Right cardiac atrium (tissue), 5 donors: ENCODE measurements around the gene ASXL2. TPM values are rescaled to one million over a fixed set of nuclear protein-coding genes. Genes with fewer than 3 reads are reported as not detected.
"Not testable (repeated sequence)": the region's sequence is repeated elsewhere in the genome, so short reads cannot be mapped to it uniquely, and the experiment has no call there.

Experiments
- ATAC-seq, 2 donors: fragments of 200-7000 bp; cut with Tn5 transposase; one replicate each; pipeline versions ENCODE4 v1.8.0 to v1.9.1; 2020; ENCODE audit warnings: moderate library complexity in 2 of 2, mild to moderate bottlenecking in 1 of 2
- DNase-seq, 3 donors: peaks; one replicate each; pipeline ENCODE4 v3.0.0-alpha.2; 2020
- H3K27ac ChIP-seq: one replicate; pipeline ENCODE4 v1.5.1; 2013; ENCODE audit warnings: mild to moderate bottlenecking, low read length, control low read depth, moderate library complexity
- H3K27me3 ChIP-seq: one replicate; pipeline ENCODE4 v1.6.1; 2013; ENCODE audit not compliant: control insufficient read depth, insufficient read depth
- H3K4me1 ChIP-seq: one replicate; pipeline ENCODE4 v1.6.1; 2013; ENCODE audit warnings: low read length; ENCODE audit not compliant: control insufficient read depth, insufficient read depth
- H3K4me3 ChIP-seq: one replicate; pipeline ENCODE4 v1.5.1; 2013; ENCODE audit warnings: low read length, control low read depth
- H3K9me3 ChIP-seq: one replicate; pipeline ENCODE4 v1.6.1; 2013; ENCODE audit warnings: low read length; ENCODE audit not compliant: control insufficient read depth
- WGBS: extraction: QIAGEN DNeasy Blood & Tissue Kit; methylation state at CpG from one replicate; pipeline ENCODE4 v1.1.7; 2013; 5-methylcytosine and 5-hydroxymethylcytosine counted together
- intact Hi-C, 4 donors: fragments of 100-400 bp; cut with DNase I; formaldehyde crosslinking; loops; one replicate each; pipeline versions ENCODE4 v1.11.0 to v1.14.0; 2022 to 2023
- polyA plus RNA-seq: library from polyadenylated mRNA; stranded (reverse); fragments of 200-250 nt; gene quantifications from one replicate; pipeline ENCODE4 v1.2.3, GENCODE V29; 2013
- total RNA-seq, 4 donors: library from RNA; stranded (reverse); fragmentation: NEBNext Ultra II Directional; extraction: Animal tissue kit (Norgen Biotek cat#: 25700); gene quantifications; one replicate each; pipeline ENCODE4 v1.2.1, GENCODE V29; 2021
- donor health status: healthy with polysubstance abuse.
- donor health status: DM: no; HTN: yes; CAD: no.
- donor health status: DM: no; HTN: no; CAD: no.
- donor health status: DM: no; HTN: yes; CAD: no; lungs with severe emphysema.
- donor health status: DM: yes; HTN: yes; CAD: no.

The ASXL2 gene
- total and polyA plus RNA-seq, 5 donors, result 3.0 to 27.2 (median 22.6) TPM

DNA sequence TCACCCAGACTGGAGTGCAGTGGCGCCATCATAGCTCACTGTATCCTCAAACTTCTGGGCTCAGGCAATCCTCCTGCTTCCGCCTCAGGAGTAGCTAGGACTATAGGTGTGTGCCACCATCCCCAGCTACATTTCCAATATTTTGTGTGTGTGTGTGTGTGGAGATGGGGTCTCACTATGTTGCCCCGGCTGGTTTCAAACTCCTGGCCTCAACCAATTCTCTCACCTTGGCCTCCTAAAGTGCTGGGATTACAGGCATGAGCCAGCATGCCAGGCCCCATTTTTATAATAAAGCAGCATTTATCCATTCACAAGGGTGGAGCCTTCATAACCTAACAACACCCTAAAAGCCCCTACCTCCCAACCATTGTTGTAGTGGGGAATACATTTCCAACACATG lies 152.4 kb downstream of the ASXL2 start:
- WGBS, result 95% methylated on average over 3 of the region's 3 CpGs
- intact Hi-C loops, result no loop called here
- no peaks in the 10 kb centered on the region for H3K4me1 ChIP-seq
- no peak overlapping the region for H3K27ac ChIP-seq
- no peaks in the 10 kb centered on the region for H3K9me3 ChIP-seq
- no peak for ATAC-seq
- H3K27me3 ChIP-seq, result no peaks in the 10 kb centered on the region
- H3K4me3 ChIP-seq, result no peak overlapping the region
- no peak for DNase-seq

DNA sequence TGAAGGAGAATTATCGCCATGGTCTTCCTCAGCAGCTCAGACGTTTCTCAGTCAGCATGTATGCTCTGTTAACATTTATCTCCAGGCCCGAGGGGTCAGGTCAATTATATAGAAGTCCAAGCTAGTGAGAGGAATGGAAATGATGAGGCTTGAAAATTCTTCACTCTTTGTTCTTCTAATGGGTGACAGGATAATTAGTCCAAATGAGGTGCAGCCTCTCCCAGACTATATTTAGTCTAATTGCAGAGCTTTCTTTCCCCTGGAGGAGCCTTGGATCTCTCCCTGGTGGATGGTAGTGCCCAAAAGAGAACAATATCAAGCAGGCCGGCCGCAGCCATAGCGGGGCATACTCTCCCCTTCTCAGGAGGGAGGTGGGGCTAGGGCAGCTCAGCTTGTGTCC lies 153.5 kb downstream of the ASXL2 start:
- H3K4me3 ChIP-seq, result no peak overlapping the region
- H3K4me1 ChIP-seq, result no peaks in the 10 kb centered on the region
- H3K9me3 ChIP-seq, result no peaks in the 10 kb centered on the region
- no peaks in the 10 kb centered on the region for H3K27me3 ChIP-seq
- WGBS, result 78% methylated on average over 6 of the region's 6 CpGs
- H3K27ac ChIP-seq, result no peak overlapping the region
- DNase-seq, result no peak
- intact Hi-C loops, result no loop called here
- no peak for ATAC-seq

DNA sequence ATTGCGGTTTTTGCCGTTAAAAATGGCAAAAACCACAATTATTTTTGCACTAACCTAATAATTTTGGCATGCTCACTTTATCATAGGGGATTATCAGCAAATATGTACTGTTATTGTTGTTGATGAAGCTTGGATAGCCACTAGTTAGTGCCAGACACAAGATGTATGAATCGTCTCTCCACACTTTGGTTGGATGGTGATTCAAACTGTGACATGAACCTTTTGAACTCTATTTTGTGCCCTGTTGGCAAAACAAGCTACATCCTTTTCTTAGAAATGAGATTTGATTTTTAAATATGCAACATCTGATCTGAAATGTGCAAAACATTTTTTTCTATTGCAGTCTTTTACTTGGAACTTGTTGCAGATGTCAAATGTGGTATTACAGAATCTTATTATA lies 156.1 kb downstream of the ASXL2 start:
- 75% methylated on average over 3 of the region's 3 CpGs for WGBS
- intact Hi-C loops, result no loop called here
- H3K27ac ChIP-seq, result no peak overlapping the region
- ATAC-seq, result no peak
- H3K9me3 ChIP-seq, result no peaks in the 10 kb centered on the region
- no peaks in the 10 kb centered on the region for H3K27me3 ChIP-seq
- no peak overlapping the region for H3K4me3 ChIP-seq
- no peaks in the 10 kb centered on the region for H3K4me1 ChIP-seq
- DNase-seq, result no peak

DNA sequence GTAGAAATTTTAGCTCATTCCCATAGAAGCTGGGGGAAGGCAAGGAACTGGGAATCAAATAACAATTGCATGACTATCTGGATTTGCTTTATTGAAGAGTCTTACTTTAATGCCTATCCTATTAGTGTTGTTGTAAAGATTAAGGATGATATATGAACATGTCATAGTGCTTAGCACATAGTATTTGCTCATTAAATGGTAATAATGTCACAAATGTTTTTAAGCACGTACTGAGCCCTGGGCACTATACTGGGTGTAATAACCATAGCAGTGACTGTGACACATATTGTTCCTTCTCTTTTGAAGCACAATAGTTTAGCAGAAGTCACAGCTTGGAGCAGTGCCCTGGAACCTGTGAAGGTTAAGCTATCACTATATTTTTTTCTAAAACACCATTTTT lies 157.7 kb downstream of the ASXL2 start:
- H3K4me1 ChIP-seq, result no peaks in the 10 kb centered on the region
- DNase-seq (no peak), ATAC-seq (no peak)
- no peaks in the 10 kb centered on the region for H3K9me3 ChIP-seq
- intact Hi-C loops, result no loop called here
- 92% methylated on average over 1 of the region's 1 CpG for WGBS
- H3K4me3 ChIP-seq, result no peak overlapping the region
- H3K27me3 ChIP-seq, result no peaks in the 10 kb centered on the region
- H3K27ac ChIP-seq, result no peak overlapping the region

DNA sequence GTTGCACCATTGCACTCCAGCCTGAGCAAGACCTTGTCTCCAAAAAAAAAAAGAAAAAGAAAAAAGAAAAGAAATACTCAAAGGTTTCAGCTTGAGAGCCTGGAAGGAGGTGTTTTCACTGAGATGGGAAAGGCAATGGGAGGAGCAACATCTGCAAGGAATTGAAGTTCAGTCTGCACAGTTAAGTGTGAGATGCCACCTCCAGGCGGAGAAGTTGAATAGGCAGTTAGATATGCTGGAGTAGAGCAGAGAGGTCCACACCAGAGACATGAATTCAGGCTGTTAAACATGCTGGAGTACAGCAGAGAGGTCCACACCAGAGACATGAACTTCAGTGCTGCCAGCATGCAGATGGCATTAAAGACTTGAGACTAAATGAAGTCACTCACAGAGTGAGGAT lies 163.5 kb downstream of the ASXL2 start:
- no peaks in the 10 kb centered on the region for H3K27me3 ChIP-seq
- no peak for ATAC-seq
- intact Hi-C loops, result no loop called here
- DNase-seq, result no peak
- H3K4me1 ChIP-seq, result no peaks in the 10 kb centered on the region
- H3K27ac ChIP-seq, result no peak overlapping the region
- 75% methylated on average over 1 of the region's 1 CpG for WGBS
- H3K9me3 ChIP-seq, result no peaks in the 10 kb centered on the region
- H3K4me3 ChIP-seq, result no peak overlapping the region

DNA sequence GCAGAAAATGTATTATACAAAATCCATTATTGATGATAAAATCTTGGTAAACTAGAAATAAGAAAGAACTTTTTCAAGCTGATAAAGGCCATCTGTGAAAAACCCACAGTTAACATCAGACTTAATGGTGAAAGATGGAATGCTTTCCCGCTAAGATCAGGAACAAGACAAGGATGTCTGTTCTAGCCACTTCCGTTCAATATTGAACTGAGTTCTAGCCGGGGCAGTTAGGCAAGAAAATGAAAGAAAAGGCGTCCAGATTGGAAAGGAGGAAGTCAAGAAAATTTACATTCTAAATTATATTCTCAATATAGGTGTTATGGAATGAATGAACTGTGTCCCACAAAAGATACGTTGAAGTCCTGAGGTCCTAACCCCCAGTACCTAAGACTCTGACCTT lies 165.8 kb downstream of the ASXL2 start:
- no peak overlapping the region for H3K4me3 ChIP-seq

DNA sequence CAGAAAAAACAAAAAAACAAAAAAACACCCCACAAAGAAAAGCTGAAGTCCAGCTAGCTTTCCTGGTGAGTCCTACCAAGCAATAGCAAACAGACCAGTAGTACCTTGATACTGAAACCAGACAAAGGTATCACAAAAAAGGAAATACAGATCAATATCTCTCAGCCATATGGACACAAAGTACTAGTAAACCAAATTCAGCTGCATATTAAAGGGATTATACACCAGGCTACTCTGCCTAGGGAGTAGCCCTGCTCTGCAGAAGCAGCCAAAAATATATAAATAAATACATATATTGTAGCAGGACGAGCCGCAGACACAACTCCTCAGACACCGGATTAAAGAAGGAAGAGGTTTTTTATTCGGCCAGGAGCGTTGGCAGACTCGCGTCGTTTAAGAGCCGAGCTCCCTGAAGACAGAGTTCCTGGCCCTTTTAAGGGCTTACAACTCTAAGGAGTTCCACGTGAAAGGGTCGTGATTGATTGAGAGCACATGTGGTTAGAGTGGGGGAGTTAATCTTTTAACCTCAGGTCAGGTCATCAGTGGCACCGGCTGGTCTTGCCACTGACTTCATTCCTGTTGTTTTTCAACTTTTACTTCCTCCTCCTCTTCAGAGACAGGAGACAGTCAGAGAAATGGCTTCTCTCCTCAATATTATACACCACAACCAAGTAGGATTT lies 166.5 kb downstream of the ASXL2 start:
- intact Hi-C loops, result no loop called here
- WGBS, result 7% methylated on average over 12 of the region's 12 CpGs
- Histone ChIP-seq H3K27me3 (no peaks in the 10 kb centered on the region), H3K4me1 (no peaks in the 10 kb centered on the region), H3K4me3 (peak overlapping the region; percentile 20), H3K9me3 (no peaks in the 10 kb centered on the region), H3K27ac (no peak overlapping the region)
- DNase-seq (no peak), ATAC-seq (no peak)

More for the DNA sequence above, 165.8 kb downstream of the ASXL2 start:
- intact Hi-C loops, result no loop called here
- Histone ChIP-seq H3K4me1 (no peaks in the 10 kb centered on the region), H3K27me3 (no peaks in the 10 kb centered on the region), H3K27ac (no peak overlapping the region), H3K9me3 (no peaks in the 10 kb centered on the region)
- 69% methylated on average over 5 of the region's 5 CpGs for WGBS
- no peak for ATAC-seq
- no peak for DNase-seq

DNA sequence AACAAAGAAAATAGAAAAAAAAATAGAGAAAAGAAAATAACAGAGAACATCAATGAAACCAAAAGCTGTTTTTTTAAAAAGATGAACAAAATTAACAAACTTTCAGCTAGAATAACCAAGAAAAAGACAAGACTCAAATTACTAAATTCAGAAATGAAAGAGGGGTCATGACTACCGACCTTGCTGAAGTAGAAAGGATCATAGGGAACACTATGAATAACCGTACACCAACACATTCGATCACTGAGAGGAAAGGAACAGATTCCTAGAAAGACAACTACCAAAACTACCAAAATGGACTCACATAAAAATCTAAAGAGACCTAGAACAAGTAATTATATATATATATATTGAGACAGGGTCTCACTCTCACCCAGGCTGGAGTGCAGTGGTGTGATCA lies 167.5 kb downstream of the ASXL2 start:
- 91% methylated on average over 3 of the region's 3 CpGs for WGBS
- intact Hi-C loops, result no loop called here

DNA sequence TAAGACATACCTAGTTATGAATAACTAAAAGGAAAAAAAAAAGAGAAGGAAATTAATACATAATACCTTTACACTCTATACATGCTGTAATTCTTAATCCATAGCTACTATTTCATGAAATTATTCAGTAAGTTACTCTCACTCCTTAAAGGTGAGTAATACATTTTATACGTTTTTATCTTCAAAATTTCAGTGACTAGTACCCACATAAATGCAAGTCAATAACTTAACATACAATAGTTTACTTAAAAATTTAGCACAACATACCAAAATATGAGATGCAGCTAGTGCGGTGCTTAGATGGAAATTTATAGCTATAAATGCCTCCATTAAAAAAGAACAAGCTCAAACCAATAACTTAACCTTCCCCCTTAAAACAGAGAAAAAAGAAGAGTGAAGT lies 168.9 kb downstream of the ASXL2 start:
- Histone ChIP-seq H3K9me3 (no peaks in the 10 kb centered on the region), H3K4me3 (no peak overlapping the region), H3K27ac (no peak overlapping the region), H3K27me3 (no peaks in the 10 kb centered on the region), H3K4me1 (no peaks in the 10 kb centered on the region)
- ATAC-seq (no peak), DNase-seq (no peak)
- WGBS, result 85% methylated on average over 2 of the region's 2 CpGs
- intact Hi-C loops, result no loop called here

More for the DNA sequence above, 167.5 kb downstream of the ASXL2 start:
- ATAC-seq (no peak), DNase-seq (no peak)
- H3K27ac ChIP-seq, result no peak overlapping the region
- H3K27me3 ChIP-seq, result no peaks in the 10 kb centered on the region
- no peaks in the 10 kb centered on the region for H3K4me1 ChIP-seq
- no peak overlapping the region for H3K4me3 ChIP-seq
- no peaks in the 10 kb centered on the region for H3K9me3 ChIP-seq

DNA sequence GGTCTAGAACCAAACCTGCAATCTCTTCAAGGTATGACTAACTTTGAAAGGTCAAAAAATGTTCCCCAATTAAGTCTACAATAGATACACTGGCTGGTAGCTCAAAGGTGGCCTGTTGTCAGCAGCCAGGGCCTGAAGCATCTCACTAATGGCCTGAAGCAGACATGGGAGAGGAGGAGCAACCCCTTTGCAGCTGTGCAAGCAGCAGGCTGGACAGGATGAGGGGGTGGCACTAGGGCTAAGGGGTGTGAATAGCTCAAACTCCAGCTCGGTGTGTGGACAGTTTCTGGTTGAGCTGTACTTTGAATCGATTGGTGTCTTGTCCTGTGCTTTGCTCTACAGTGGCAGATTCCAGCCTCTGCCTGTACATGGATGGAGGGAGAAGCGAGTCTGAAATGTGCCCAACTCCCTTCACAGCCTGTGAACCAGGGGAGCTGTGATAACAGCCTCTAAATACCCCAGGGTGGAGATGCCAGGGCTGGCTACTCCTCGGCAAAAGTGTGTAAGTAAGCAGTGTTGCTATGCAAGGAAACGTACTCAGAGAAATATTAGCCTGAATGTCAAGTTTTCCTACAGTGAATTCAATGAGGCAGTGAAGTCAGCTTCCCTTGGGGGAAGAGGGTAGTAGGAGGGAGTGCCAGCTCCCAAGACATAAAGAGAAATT lies 170.2 kb downstream of the ASXL2 start:
- DNase-seq (no peak), ATAC-seq (no peak)
- H3K4me1 ChIP-seq, result no peaks in the 10 kb centered on the region
- H3K27me3 ChIP-seq, result no peaks in the 10 kb centered on the region
- WGBS, result 54% methylated on average over 5 of the region's 5 CpGs
- intact Hi-C loops, result no loop called here
- H3K27ac ChIP-seq, result no peak overlapping the region
- H3K4me3 ChIP-seq, result no peak overlapping the region
- H3K9me3 ChIP-seq, result no peaks in the 10 kb centered on the region

DNA sequence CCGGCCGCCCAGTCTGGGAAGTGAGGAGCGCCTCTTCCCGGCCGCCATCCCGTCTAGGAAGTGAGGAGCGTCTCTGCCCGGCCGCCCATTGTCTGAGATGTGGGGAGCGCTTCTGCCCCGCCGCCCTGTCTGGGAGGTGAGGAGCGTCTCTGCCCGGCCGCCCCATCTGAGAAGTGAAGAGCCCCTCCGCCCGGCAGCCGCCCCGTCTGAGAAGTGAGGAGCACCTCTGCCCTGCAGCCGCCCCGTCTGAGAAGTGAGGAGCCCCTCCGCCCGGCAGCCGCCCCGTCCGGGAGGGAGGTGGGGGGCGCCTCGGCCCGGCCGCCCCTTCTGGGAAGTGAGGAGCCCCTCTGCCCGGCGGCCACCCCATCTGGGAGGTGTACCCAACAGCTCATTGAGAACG lies 172.7 kb downstream of the ASXL2 start:
- DNase-seq, H3K4me3 ChIP-seq, H3K4me1 ChIP-seq, H3K9me3 ChIP-seq, H3K27ac ChIP-seq, H3K27me3 ChIP-seq, intact Hi-C loops, ATAC-seq: not testable (repeated sequence)
- 95% methylated on average over 33 of the region's 33 CpGs for WGBS
